ENCODE measurements around the gene S100A14. TPM values are rescaled to one million over a fixed set of nuclear protein-coding genes. Genes with fewer than 3 reads are reported as not detected.

The S100A14 gene
- total and polyA plus RNA-seq, 2 of the 4 experiments (the other 2 are of a cell fraction) = 0.10 TPM; not detected in 1

- ChIA-PET CTCF (no interaction called here), POLR2A (ENCODE audit: unreplicated experiment) (no interaction called here)
- Histone ChIP-seq H3K27me3 (ENCODE audit: control insufficient read depth, insufficient read depth, low read length) (no peaks in the 10 kb centered on the region), H2AK5ac (ENCODE audit: low read depth, low read length) (no peak overlapping the region), H3K4me1 (ENCODE audit: control insufficient read depth, insufficient read depth, low read length) (no peaks in the 10 kb centered on the region), H4K8ac (ENCODE audit: low read depth in 2 of 2, low read length in 2 of 2) (no peak overlapping the region), H4K20me1 (ENCODE audit: insufficient read depth, low read length) (peaks cover 16% of the 10 kb centered on the region), H3K9me3 (ENCODE audit: control insufficient read depth, insufficient read depth, low read length) (no peaks in the 10 kb centered on the region), H2BK15ac (ENCODE audit: low read depth, low read length) (no peak overlapping the region), H4K5ac (ENCODE audit: low read depth, low read length) (no peak overlapping the region), H2BK5ac (ENCODE audit: low read depth, low read length, poor library complexity, severe bottlenecking) (no peak overlapping the region), H3K9ac (ENCODE audit: low read depth, low read length) (no peak overlapping the region), H3K23ac (ENCODE audit: low read depth, low read length) (no peak overlapping the region), H3K56ac (ENCODE audit: extremely low read depth, insufficient read depth, low read length) (no peak overlapping the region), H2AFZ (replicated peaks; ENCODE audit: low read length, poor library complexity) (no peak overlapping the region), H3K4me2 (ENCODE audit: low read depth, low read length) (no peak overlapping the region), H2BK120ac (ENCODE audit: low read depth, low read length) (no peak overlapping the region), H2BK20ac (ENCODE audit: low read depth, low read length) (no peak overlapping the region), H4K91ac (ENCODE audit: insufficient read depth, low read depth, low read length) (no peak overlapping the region), H3K4ac (ENCODE audit: low read depth, low read length) (no peak overlapping the region), H3K27ac (ENCODE audit: insufficient read depth, low read length) (no peak overlapping the region), H3K36me3 (ENCODE audit: control insufficient read depth, insufficient read depth, low read length) (peaks cover 62% of the 10 kb centered on the region), H3K14ac (replicated peaks; ENCODE audit: low read depth, low read length) (no peak overlapping the region), H3K4me3 (ENCODE audit: insufficient read depth, low read depth, low read length) (no peak overlapping the region), H3K9me1 (ENCODE audit: insufficient read depth, low read length) (0 out of 2 replicates have a peak, but pooled peaks cover 2% of the 10 kb centered on the region), H3K18ac (ENCODE audit: low read depth, low read length) (no peak overlapping the region), H3K79me1 (ENCODE audit: low read depth in 1 of 2, low read length in 2 of 2) (peaks cover 31 to 75% of the 10 kb centered on the region in 2 experiments), H2AK9ac (replicated peaks; ENCODE audit: low read depth, low read length, poor library complexity) (no peak overlapping the region)
- ATAC-seq (ENCODE audit: low read depth) (no peak), DNase-seq (no peak)
- dilution Hi-C loops (cut with HindIII; ENCODE audit: low sequenced_read_pairs, unreplicated experiment) (no loop called here), in situ Hi-C loops (cut with MboI; ENCODE audit: low sequenced_read_pairs) (loop anchor here (10.0 kb wide), 1 partner anchor 127 kb away; no protein-coding TSS in a partner anchor), intact Hi-C loops (cut with micrococcal nuclease) (no loop called here)
- 96% methylated on average over 6 of the region's 11 CpGs; no CpG with 5 or more reads in 1 of the 2 experiments for WGBS, 2 experiments (ENCODE audit: extremely low coverage in 2 of 2, insufficient read length in 1 of 2)
- no peak for TF ChIP-seq SMC3 (IDR thresholded peaks at IDR 0.05; ENCODE audit: low read depth, low read length)
- BruUV-seq (replicated peaks) = no TSS peak
Measured at GRCh38 chr1:153642161-153642560, 26.0 kb upstream of the S100A14 start.
